ENCODE results near the gene MYO3B.

The MYO3B gene

DNA sequence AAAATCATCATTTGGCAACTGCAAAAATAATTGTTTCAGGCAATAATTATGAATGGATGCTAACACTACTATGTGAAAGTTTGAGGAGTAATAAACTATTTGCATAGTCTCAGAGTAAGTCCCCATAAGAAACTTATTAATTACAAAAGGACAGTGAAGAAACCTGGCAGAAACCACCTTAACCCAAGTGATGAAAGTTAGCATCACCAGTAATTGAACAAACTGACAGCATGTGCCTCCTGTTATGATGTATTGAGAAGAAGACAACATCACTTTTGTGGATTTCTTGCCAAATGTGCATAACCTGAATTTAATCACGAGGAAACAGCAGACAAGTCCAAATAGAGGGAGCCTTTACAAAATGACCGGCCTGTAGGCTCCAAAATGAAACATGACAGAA lies 353.9 kb downstream of the MYO3B start:
- TF ChIP-seq POLR2AphosphoS5 (IDR thresholded peaks at IDR 0.05; ENCODE audit: low read depth, low read length), result no peak
- TF ChIP-seq FOXP2 (optimal IDR thresholded peaks at IDR 0.05; ENCODE audit: borderline replicate concordance, extremely low read depth, extremely low read length, insufficient read depth), result no peak
- TF ChIP-seq, protein P1, sequence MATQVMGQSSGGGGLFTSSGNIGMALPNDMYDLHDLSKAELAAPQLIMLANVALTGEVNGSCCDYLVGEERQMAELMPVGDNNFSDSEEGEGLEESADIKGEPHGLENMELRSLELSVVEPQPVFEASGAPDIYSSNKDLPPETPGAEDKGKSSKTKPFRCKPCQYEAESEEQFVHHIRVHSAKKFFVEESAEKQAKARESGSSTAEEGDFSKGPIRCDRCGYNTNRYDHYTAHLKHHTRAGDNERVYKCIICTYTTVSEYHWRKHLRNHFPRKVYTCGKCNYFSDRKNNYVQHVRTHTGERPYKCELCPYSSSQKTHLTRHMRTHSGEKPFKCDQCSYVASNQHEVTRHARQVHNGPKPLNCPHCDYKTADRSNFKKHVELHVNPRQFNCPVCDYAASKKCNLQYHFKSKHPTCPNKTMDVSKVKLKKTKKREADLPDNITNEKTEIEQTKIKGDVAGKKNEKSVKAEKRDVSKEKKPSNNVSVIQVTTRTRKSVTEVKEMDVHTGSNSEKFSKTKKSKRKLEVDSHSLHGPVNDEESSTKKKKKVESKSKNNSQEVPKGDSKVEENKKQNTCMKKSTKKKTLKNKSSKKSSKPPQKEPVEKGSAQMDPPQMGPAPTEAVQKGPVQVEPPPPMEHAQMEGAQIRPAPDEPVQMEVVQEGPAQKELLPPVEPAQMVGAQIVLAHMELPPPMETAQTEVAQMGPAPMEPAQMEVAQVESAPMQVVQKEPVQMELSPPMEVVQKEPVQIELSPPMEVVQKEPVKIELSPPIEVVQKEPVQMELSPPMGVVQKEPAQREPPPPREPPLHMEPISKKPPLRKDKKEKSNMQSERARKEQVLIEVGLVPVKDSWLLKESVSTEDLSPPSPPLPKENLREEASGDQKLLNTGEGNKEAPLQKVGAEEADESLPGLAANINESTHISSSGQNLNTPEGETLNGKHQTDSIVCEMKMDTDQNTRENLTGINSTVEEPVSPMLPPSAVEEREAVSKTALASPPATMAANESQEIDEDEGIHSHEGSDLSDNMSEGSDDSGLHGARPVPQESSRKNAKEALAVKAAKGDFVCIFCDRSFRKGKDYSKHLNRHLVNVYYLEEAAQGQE (IDR thresholded peaks at IDR 0.05; ENCODE audit: insufficient read depth in 1 of 2, low read depth in 2 of 2, low read length in 2 of 2), result no peak
- TF ChIP-seq SIN3A (IDR thresholded peaks at IDR 0.05; ENCODE audit: borderline replicate concordance, insufficient read depth, low read length), result no peak
- TF ChIP-seq TAF1 (IDR thresholded peaks at IDR 0.05; ENCODE audit: borderline replicate concordance, insufficient read depth, low read length), result no peak

DNA sequence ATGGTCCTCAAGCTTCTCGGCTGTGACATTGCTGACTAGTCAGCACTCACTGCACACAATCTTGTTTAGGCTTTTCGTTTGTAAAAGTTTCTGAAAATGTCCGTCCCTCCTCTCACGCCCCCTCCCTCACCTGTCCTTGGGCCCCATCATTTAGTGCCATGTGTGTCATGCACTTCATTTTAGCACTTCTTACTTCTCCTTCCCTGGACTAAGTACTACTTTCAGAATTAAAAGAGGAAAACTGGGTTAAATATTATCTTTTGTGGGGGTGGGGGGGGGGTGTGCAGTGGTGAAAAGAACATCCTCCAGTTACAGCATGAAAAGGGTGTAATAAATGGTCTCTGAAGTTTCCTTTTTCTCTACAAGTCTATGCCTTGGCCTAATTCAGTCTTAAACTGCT lies 355.2 kb downstream of the MYO3B start:
- TF ChIP-seq, protein P1 (IDR thresholded peaks at IDR 0.05; ENCODE audit: insufficient read depth in 1 of 2, low read depth in 2 of 2, low read length in 2 of 2), result no peak
- no peak for TF ChIP-seq SIN3A (IDR thresholded peaks at IDR 0.05; ENCODE audit: borderline replicate concordance, insufficient read depth, low read length)
- no peak for TF ChIP-seq TAF1 (IDR thresholded peaks at IDR 0.05; ENCODE audit: borderline replicate concordance, insufficient read depth, low read length)
- TF ChIP-seq FOXP2 (optimal IDR thresholded peaks at IDR 0.05; ENCODE audit: borderline replicate concordance, extremely low read depth, extremely low read length, insufficient read depth), result no peak

DNA sequence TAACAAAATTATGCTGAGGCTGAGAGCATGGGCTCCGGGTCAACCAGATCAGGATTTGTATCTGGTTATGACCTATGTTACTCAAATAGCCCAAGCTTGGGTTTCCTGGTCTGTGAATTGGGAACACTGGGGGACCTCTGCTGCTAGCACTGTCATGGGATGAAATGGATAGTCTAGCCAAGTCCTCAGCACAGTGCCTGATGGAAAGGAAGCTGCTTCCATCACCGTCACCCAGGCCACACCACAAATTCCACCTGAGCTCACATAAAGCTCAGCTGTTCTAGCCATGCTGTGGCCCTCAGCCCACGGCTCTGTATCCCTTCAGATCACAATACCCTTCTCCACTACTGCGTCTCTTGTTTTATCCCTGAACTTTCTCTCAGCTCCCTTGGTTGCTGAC lies 357.6 kb downstream of the MYO3B start:
- TF ChIP-seq SIN3A (IDR thresholded peaks at IDR 0.05; ENCODE audit: borderline replicate concordance, insufficient read depth, low read length) (no peak), TAF1 (IDR thresholded peaks at IDR 0.05; ENCODE audit: borderline replicate concordance, insufficient read depth, low read length) (no peak), POLR2AphosphoS5 (IDR thresholded peaks at IDR 0.05; ENCODE audit: low read depth, low read length) (no peak), FOXP2 (optimal IDR thresholded peaks at IDR 0.05; ENCODE audit: borderline replicate concordance, extremely low read depth, extremely low read length, insufficient read depth) (no peak)
- TF ChIP-seq, protein P1 (IDR thresholded peaks at IDR 0.05; ENCODE audit: insufficient read depth in 1 of 2, low read depth in 2 of 2, low read length in 2 of 2), result no peak

DNA sequence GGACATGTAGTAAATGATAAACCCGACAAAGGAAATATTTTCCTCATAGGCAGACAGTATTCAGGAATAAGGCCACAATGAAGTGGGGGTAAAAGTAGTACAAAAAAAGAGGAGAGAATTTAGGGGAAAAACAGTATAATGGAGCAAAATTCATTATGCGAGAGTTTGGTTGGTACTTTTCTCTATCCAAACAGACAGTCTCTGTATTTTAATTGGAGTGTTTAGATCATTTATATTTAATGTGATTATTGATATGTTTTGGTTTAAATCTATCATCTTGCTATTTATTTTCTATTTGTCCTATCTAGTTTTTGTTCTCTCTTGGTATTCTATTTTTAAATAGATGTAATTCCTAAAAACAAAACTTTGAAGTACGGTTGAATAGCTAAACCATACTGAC lies 366.9 kb downstream of the MYO3B start:
- TF ChIP-seq POLR2AphosphoS5 (IDR thresholded peaks at IDR 0.05; ENCODE audit: low read depth, low read length) (no peak), FOXP2 (optimal IDR thresholded peaks at IDR 0.05; ENCODE audit: borderline replicate concordance, extremely low read depth, extremely low read length, insufficient read depth) (no peak), TAF1 (IDR thresholded peaks at IDR 0.05; ENCODE audit: borderline replicate concordance, insufficient read depth, low read length) (no peak), SIN3A (IDR thresholded peaks at IDR 0.05; ENCODE audit: borderline replicate concordance, insufficient read depth, low read length) (no peak)
- TF ChIP-seq, protein P1 (IDR thresholded peaks at IDR 0.05; ENCODE audit: insufficient read depth in 1 of 2, low read depth in 2 of 2, low read length in 2 of 2), result no peak

DNA sequence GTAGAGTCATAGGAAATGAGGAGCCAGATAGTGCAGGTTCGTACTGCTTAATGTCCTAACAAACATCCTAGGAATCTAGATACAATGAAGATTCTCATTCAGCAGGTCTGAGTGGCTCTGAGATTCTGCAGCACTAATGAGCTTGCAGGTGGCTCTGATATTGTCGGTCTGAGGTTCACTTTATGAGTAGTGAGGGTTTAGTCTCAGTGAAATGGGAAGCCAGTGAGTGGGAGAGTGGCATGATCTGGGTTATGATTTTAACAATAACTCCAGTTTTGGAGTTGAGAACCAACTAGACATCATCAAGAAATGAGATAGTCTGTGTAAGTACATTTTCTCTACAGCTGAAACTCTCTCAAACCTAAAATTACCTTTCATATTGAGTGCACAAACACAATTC lies 370.4 kb downstream of the MYO3B start:
- TF ChIP-seq SIN3A (IDR thresholded peaks at IDR 0.05; ENCODE audit: borderline replicate concordance, insufficient read depth, low read length) (no peak), POLR2AphosphoS5 (IDR thresholded peaks at IDR 0.05; ENCODE audit: low read depth, low read length) (no peak), FOXP2 (optimal IDR thresholded peaks at IDR 0.05; ENCODE audit: borderline replicate concordance, extremely low read depth, extremely low read length, insufficient read depth) (no peak), TAF1 (IDR thresholded peaks at IDR 0.05; ENCODE audit: borderline replicate concordance, insufficient read depth, low read length) (no peak)
- TF ChIP-seq, protein P1 (IDR thresholded peaks at IDR 0.05; ENCODE audit: insufficient read depth in 1 of 2, low read depth in 2 of 2, low read length in 2 of 2), result no peak
